ENCODE data around the gene ING3. TPM values are rescaled to one million over a fixed set of nuclear protein-coding genes. Genes with fewer than 3 reads are reported as not detected.

ING3 gene
- total and polyA plus RNA-seq, 9 of the 15 experiments (the other 6 are each of a cell fraction or from before 2014, with no cell fraction given) = 22.8 to 233 (median 50.4) TPM

- TF ChIP-seq AFF1 (IDR thresholded peaks at IDR 0.05; ENCODE audit: low read depth in 1 of 2, partially characterized antibody in 2 of 2) = no peak
- TF ChIP-seq ZBTB7A (IDR thresholded peaks at IDR 0.05; ENCODE audit: borderline replicate concordance, control insufficient read depth, low read depth, low read length) = no peak
- peak; percentile 11 for TF ChIP-seq CHD1 (IDR thresholded peaks at IDR 0.05; ENCODE audit: low read length)
- no peak for TF ChIP-seq ZNF133 (CRISPR knock-in tag; IDR thresholded peaks at IDR 0.05)
- TF ChIP-seq TEAD1 (CRISPR knock-in tag; IDR thresholded peaks at IDR 0.05) = no peak
- peak; percentile 22; the same call in 1 of the 2 replicates for TF ChIP-seq NFRKB (IDR thresholded peaks at IDR 0.05; ENCODE audit: low read depth)
- TF ChIP-seq ZNF57 (CRISPR knock-in tag; IDR thresholded peaks at IDR 0.05) = no peak
- no peak for TF ChIP-seq U2AF1 (optimal IDR thresholded peaks at IDR 0.05; ENCODE audit: low read depth, low read length)
- no peak for TF ChIP-seq ERF (CRISPR knock-in tag; IDR thresholded peaks at IDR 0.05)
- TF ChIP-seq E4F1 (CRISPR knock-in tag; IDR thresholded peaks at IDR 0.05; ENCODE audit: borderline replicate concordance) = no peak
- TF ChIP-seq MLLT1 (IDR thresholded peaks at IDR 0.05) = peak; percentile 80 to 95
- TF ChIP-seq ZNF217 (CRISPR knock-in tag; IDR thresholded peaks at IDR 0.05) = no peak
- no peak for TF ChIP-seq ZBTB12 (CRISPR knock-in tag; IDR thresholded peaks at IDR 0.05)
- TF ChIP-seq NFE2 (IDR thresholded peaks at IDR 0.05; ENCODE audit: low read depth) = no peak
- TF ChIP-seq TFAP4 (CRISPR knock-in tag; IDR thresholded peaks at IDR 0.05; ENCODE audit: borderline replicate concordance) = no peak
- no peak for TF ChIP-seq MED1 (CRISPR knock-in tag; IDR thresholded peaks at IDR 0.05; ENCODE audit: borderline replicate concordance)
These were observed 41.8 kb downstream of the ING3 start (continued) for GRCh38 chr7:120992272-120992964.
